ENCODE data around the gene SPP2.

DNA sequence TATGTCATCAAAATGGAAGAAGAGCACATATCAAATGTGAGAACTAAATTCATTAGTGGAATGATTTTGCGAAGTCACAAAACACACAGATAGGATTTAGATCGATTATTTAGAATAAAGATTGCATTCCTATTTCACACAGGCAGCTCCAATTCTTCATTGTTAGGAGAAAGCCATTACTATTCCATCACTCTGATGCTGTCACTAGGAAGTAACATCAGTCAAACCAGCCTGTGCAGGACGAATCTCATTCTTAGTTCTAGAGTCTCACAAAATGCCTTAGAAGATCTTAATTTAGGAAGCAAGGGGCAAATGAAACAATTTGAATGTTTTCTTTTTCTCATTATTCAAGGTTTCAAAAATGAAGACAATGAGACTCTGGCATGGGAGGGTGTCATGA is 44.0 kb upstream of the SPP2 start:
- TF ChIP-seq, protein P1, sequence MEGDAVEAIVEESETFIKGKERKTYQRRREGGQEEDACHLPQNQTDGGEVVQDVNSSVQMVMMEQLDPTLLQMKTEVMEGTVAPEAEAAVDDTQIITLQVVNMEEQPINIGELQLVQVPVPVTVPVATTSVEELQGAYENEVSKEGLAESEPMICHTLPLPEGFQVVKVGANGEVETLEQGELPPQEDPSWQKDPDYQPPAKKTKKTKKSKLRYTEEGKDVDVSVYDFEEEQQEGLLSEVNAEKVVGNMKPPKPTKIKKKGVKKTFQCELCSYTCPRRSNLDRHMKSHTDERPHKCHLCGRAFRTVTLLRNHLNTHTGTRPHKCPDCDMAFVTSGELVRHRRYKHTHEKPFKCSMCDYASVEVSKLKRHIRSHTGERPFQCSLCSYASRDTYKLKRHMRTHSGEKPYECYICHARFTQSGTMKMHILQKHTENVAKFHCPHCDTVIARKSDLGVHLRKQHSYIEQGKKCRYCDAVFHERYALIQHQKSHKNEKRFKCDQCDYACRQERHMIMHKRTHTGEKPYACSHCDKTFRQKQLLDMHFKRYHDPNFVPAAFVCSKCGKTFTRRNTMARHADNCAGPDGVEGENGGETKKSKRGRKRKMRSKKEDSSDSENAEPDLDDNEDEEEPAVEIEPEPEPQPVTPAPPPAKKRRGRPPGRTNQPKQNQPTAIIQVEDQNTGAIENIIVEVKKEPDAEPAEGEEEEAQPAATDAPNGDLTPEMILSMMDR (conservative IDR thresholded peaks at IDR 0.05 in 1 of 2, IDR thresholded peaks at IDR 0.05 in 1 of 2; ENCODE audit: low read depth in 1 of 2, low read length in 2 of 2) = no peak
- no peak for TF ChIP-seq EZH2 (IDR thresholded peaks at IDR 0.05; ENCODE audit: low read length, missing control alignments)

All from fibroblast of lung (primary cell).